Hippocampal formation (tissue), 2 donors: Measurements from ENCODE around the gene CACNA2D2.
A peak's percentile ranks its signal among the peaks of the same experiment; 100 is the strongest.

Experiments used
- DNase-seq, 2 donors: peaks; one replicate each; lab custom pipeline; 2025; lab: John Stamatoyannopoulos, UW

The CACNA2D2 gene

GRCh38 chr3:50464569-50464968 is 38.9 kb downstream of the CACNA2D2 start:
- no peak for DNase-seq

GRCh38 chr3:50459785-50460184 is 43.6 kb downstream of the CACNA2D2 start:
- DNase-seq: no peak

- DNase-seq: no peak
Observed at GRCh38 chr3:50457988-50458387, 45.4 kb downstream of the CACNA2D2 start.

- DNase-seq: no peak
Observed at GRCh38 chr3:50455161-50456018, 48.0 kb downstream of the CACNA2D2 start.

GRCh38 chr3:50454481-50455070 is 48.9 kb downstream of the CACNA2D2 start:
- no peak for DNase-seq

- no peak for DNase-seq
Observed at GRCh38 chr3:50453907-50454306, 49.5 kb downstream of the CACNA2D2 start.

GRCh38 chr3:50450209-50450921 is 53.1 kb downstream of the CACNA2D2 start:
- DNase-seq: no peak

- no peak for DNase-seq
Observed at GRCh38 chr3:50448752-50449539, 54.5 kb downstream of the CACNA2D2 start.

- no peak for DNase-seq
Observed at GRCh38 chr3:50447290-50447840, 56.1 kb downstream of the CACNA2D2 start.

GRCh38 chr3:50445919-50446318 is 57.5 kb downstream of the CACNA2D2 start:
- no peak for DNase-seq

- no peak for DNase-seq
Observed at GRCh38 chr3:50444782-50445181, 58.7 kb downstream of the CACNA2D2 start.

- no peak for DNase-seq
Observed at GRCh38 chr3:50444213-50444612, 59.2 kb downstream of the CACNA2D2 start.

GRCh38 chr3:50442945-50443579 is 60.4 kb downstream of the CACNA2D2 start:
- peak in 1 of 2 donors; percentile 18 for DNase-seq

GRCh38 chr3:50441424-50442217 is 61.8 kb downstream of the CACNA2D2 start:
- DNase-seq: no peak

- DNase-seq: peak in 1 of 2 donors; percentile 23
Observed at GRCh38 chr3:50436114-50436674, 67.2 kb downstream of the CACNA2D2 start.

- no peak for DNase-seq
Observed at GRCh38 chr3:50435371-50436113, 67.9 kb downstream of the CACNA2D2 start.

GRCh38 chr3:50433954-50434353 is 69.5 kb downstream of the CACNA2D2 start:
- no peak for DNase-seq

- DNase-seq: no peak
Observed at GRCh38 chr3:50430950-50431435, 72.4 kb downstream of the CACNA2D2 start.

GRCh38 chr3:50430191-50430590 is 73.2 kb downstream of the CACNA2D2 start:
- DNase-seq: no peak
